Bone marrow (tissue), 2 donors: ENCODE measurements around the gene GOSR1.
"Not testable (repeated sequence)": the region's sequence is repeated elsewhere in the genome, so short reads cannot be mapped to it uniquely, and the experiment has no call there.

Source experiments
- DNase-seq, 2 donors: peaks; one replicate each; lab custom pipeline; 2025; lab: John Stamatoyannopoulos, UW

GOSR1 gene

GRCh38 chr17:30505868-30506417, 28.7 kb downstream of the GOSR1 start:
- DNase-seq: no peak

GRCh38 chr17:30506481-30506880, 29.3 kb downstream of the GOSR1 start:
- no peak for DNase-seq

GRCh38 chr17:30513346-30513745, 36.1 kb downstream of the GOSR1 start:
- DNase-seq: no peak

- no peak for DNase-seq
Measured at GRCh38 chr17:30514895-30515596, 37.8 kb downstream of the GOSR1 start.

- DNase-seq: no peak
Measured at GRCh38 chr17:30517786-30518185, 40.6 kb downstream of the GOSR1 start.

- DNase-seq: no peak
Measured at GRCh38 chr17:30519166-30519565, 42.0 kb downstream of the GOSR1 start.

GRCh38 chr17:30519707-30520106, 42.5 kb downstream of the GOSR1 start:
- no peak for DNase-seq

GRCh38 chr17:30520436-30520835, 43.2 kb downstream of the GOSR1 start:
- no peak for DNase-seq

- no peak for DNase-seq
Measured at GRCh38 chr17:30520882-30521281, 43.7 kb downstream of the GOSR1 start.

GRCh38 chr17:30521766-30522165, 44.6 kb downstream of the GOSR1 start:
- no peak for DNase-seq

GRCh38 chr17:30523236-30523635, 46.0 kb downstream of the GOSR1 start:
- not testable (repeated sequence) for DNase-seq

- DNase-seq: no peak
Measured at GRCh38 chr17:30524847-30525246, 47.6 kb downstream of the GOSR1 start.

- DNase-seq: no peak
Measured at GRCh38 chr17:30526401-30526800, 49.2 kb downstream of the GOSR1 start.

- not testable (repeated sequence) for DNase-seq
Measured at GRCh38 chr17:30528701-30529100, 51.5 kb downstream of the GOSR1 start.

GRCh38 chr17:30530346-30531025, 53.3 kb downstream of the GOSR1 start:
- DNase-seq: no peak

- no peak for DNase-seq
Measured at GRCh38 chr17:30532871-30533270, 55.7 kb downstream of the GOSR1 start.

- DNase-seq: no peak
Measured at GRCh38 chr17:30534298-30534697, 57.1 kb downstream of the GOSR1 start.

GRCh38 chr17:30534938-30535921, 58.0 kb downstream of the GOSR1 start:
- no peak for DNase-seq

- not testable (repeated sequence) for DNase-seq
Measured at GRCh38 chr17:30536846-30537245, 59.6 kb downstream of the GOSR1 start.

- DNase-seq: not testable (repeated sequence)
Measured at GRCh38 chr17:30537667-30538066, 60.5 kb downstream of the GOSR1 start.

- DNase-seq: no peak
Measured at GRCh38 chr17:30541802-30542201, 64.6 kb downstream of the GOSR1 start.

GRCh38 chr17:30543456-30543855, 66.2 kb downstream of the GOSR1 start:
- no peak for DNase-seq
